Measurements from ENCODE around the gene L1CAM.
A peak's percentile ranks its signal among the peaks of the same experiment; 100 is the strongest.

The L1CAM gene

GRCh38 chrX:153901753-153902140, 15.8 kb upstream of the L1CAM start:
- ATAC-seq, result no peak
- H3K4me3 Mint-ChIP-seq, result peak overlapping the region; percentile 35
- H3K27ac Mint-ChIP-seq, result peak overlapping the region; percentile 89
- no peaks in the 10 kb centered on the region for H3K9me3 Mint-ChIP-seq
- peaks cover 52% of the 10 kb centered on the region for H3K4me1 Mint-ChIP-seq
- H3K36me3 Mint-ChIP-seq, result no peaks in the 10 kb centered on the region
- no peaks in the 10 kb centered on the region for H3K27me3 Mint-ChIP-seq

- Mint-ChIP-seq H3K27ac (peak overlapping the region; percentile 89), H3K27me3 (no peaks in the 10 kb centered on the region), H3K36me3 (no peaks in the 10 kb centered on the region), H3K4me3 (peak overlapping the region; percentile 35), H3K4me1 (peaks cover 49% of the 10 kb centered on the region), H3K9me3 (no peaks in the 10 kb centered on the region)
- ATAC-seq, result peak; percentile 91
These were observed 15.1 kb upstream of the L1CAM start for GRCh38 chrX:153900831-153901752.

DNA sequence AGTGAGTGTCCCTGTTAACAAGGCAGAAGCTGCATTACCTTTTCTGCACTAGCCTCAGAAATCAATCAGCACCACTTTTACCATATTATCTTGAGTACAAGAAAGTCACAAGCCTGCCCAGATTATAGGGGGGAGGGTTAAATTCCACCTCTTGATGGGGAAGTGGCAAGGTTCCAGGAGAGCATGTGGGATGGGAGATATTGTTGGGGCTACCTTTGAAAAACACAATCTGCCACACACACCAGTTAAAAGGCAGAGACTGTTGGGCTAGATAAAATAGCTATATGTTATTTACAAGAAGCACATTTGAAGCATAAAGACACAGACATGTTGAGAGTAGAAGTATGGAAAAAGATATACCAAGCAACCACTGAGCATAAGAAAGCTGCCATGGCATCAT, 11.9 kb upstream of the L1CAM start:
- Mint-ChIP-seq H3K27ac (no peak overlapping the region), H3K4me3 (no peak overlapping the region), H3K9me3 (no peaks in the 10 kb centered on the region), H3K4me1 (peaks cover 25% of the 10 kb centered on the region), H3K27me3 (no peaks in the 10 kb centered on the region), H3K36me3 (no peaks in the 10 kb centered on the region)
- ATAC-seq, result no peak

GRCh38 chrX:153889123-153889522, 3.1 kb upstream of the L1CAM start:
- H3K27ac Mint-ChIP-seq, result no peak overlapping the region
- peaks cover 12% of the 10 kb centered on the region for H3K4me1 Mint-ChIP-seq
- no peaks in the 10 kb centered on the region for H3K9me3 Mint-ChIP-seq
- no peaks in the 10 kb centered on the region for H3K36me3 Mint-ChIP-seq
- H3K4me3 Mint-ChIP-seq, result no peak overlapping the region
- no peak for ATAC-seq
- no peaks in the 10 kb centered on the region for H3K27me3 Mint-ChIP-seq

DNA sequence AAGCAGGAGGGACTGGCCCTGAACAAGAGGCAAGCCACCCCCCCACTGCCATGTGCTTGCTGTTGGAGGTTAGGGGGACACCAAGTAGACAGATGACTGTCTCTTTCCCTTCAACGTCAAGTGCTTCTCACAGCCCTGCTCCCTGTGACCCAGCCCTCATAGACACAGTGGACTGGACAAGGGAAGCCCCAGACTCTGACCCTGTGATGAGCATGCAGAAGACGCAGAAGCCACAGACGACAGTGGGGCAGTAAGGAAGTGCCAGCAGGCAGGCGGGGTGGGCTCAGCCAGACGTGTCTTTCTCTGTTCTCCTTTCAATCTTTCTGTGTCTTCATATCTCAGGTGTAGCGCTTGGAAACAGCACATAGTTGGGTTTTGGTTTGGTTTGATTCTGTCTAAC, 2.4 kb upstream of the L1CAM start:
- Mint-ChIP-seq H3K27me3 (no peaks in the 10 kb centered on the region), H3K36me3 (no peaks in the 10 kb centered on the region), H3K27ac (no peak overlapping the region), H3K9me3 (no peaks in the 10 kb centered on the region), H3K4me3 (no peak overlapping the region), H3K4me1 (peaks cover 12% of the 10 kb centered on the region)
- peak; percentile 93 for ATAC-seq

DNA sequence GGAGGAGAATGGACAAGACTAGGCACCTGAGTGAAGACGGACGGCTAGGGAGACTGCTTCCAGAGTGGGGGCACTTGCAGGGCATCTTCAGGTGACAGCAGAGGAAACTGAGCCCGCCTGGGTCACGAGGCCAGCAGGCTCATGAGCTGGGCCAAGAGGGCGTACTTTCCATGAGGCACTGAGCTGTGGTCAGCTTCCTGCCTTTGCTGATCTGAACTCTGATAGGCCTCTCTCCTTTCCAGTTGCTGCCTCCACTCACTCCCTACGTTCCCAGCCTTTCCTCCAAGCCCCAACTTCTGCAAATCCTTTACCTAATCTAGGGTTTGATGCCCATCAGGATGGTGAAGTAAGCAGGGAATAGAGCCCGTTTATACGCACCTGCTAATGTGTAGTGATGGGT, 1.4 kb upstream of the L1CAM start:
- ATAC-seq, result no peak
- Mint-ChIP-seq H3K4me1 (peaks cover 19% of the 10 kb centered on the region), H3K27me3 (no peaks in the 10 kb centered on the region), H3K9me3 (no peaks in the 10 kb centered on the region), H3K36me3 (no peaks in the 10 kb centered on the region), H3K27ac (no peak overlapping the region), H3K4me3 (no peak overlapping the region)

DNA sequence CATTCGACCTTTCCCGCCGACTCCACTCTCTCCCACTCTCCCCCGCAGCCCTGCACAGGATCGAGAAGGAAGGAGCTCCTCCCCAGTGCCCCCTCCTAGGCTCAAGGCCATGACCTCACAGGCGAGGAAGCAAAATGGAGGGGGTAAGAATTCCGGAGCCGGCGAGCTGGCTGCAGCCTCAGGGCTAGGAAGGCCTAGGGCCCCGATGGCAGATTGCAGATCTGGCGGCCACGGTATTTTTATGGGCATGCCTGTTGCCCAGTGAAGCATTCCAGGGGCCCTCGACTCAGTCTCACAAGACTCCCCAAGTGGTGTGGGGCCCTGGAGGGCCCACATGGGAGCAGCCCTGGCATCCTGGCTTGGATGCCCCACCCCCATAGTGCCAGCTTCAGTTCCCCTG, 942 bp upstream of the L1CAM start:
- Mint-ChIP-seq H3K4me1 (peaks cover 23% of the 10 kb centered on the region), H3K27me3 (no peaks in the 10 kb centered on the region), H3K9me3 (no peaks in the 10 kb centered on the region), H3K27ac (no peak overlapping the region), H3K4me3 (peak overlapping the region; percentile 55), H3K36me3 (no peaks in the 10 kb centered on the region)
- no peak for ATAC-seq

GRCh38 chrX:153885208-153885787, 675 bp downstream of the L1CAM start:
- H3K27me3 Mint-ChIP-seq, result no peaks in the 10 kb centered on the region
- H3K4me3 Mint-ChIP-seq, result peak overlapping the region; percentile 47
- no peaks in the 10 kb centered on the region for H3K9me3 Mint-ChIP-seq
- peaks cover 23% of the 10 kb centered on the region for H3K4me1 Mint-ChIP-seq
- H3K27ac Mint-ChIP-seq, result no peak overlapping the region
- ATAC-seq, result no peak
- H3K36me3 Mint-ChIP-seq, result no peaks in the 10 kb centered on the region

- Mint-ChIP-seq H3K36me3 (no peaks in the 10 kb centered on the region), H3K27ac (no peak overlapping the region), H3K27me3 (no peaks in the 10 kb centered on the region), H3K9me3 (no peaks in the 10 kb centered on the region), H3K4me1 (peaks cover 23% of the 10 kb centered on the region), H3K4me3 (no peak overlapping the region)
- ATAC-seq, result no peak
These were observed 1.4 kb downstream of the L1CAM start for GRCh38 chrX:153884590-153884989.

- no peak overlapping the region for H3K27ac Mint-ChIP-seq
- H3K9me3 Mint-ChIP-seq, result no peaks in the 10 kb centered on the region
- H3K4me3 Mint-ChIP-seq, result no peak overlapping the region
- H3K36me3 Mint-ChIP-seq, result no peaks in the 10 kb centered on the region
- peaks cover 27% of the 10 kb centered on the region for H3K4me1 Mint-ChIP-seq
- ATAC-seq, result no peak
- peaks cover 5% of the 10 kb centered on the region for H3K27me3 Mint-ChIP-seq
These were observed 1.8 kb downstream of the L1CAM start for GRCh38 chrX:153884136-153884535.

DNA sequence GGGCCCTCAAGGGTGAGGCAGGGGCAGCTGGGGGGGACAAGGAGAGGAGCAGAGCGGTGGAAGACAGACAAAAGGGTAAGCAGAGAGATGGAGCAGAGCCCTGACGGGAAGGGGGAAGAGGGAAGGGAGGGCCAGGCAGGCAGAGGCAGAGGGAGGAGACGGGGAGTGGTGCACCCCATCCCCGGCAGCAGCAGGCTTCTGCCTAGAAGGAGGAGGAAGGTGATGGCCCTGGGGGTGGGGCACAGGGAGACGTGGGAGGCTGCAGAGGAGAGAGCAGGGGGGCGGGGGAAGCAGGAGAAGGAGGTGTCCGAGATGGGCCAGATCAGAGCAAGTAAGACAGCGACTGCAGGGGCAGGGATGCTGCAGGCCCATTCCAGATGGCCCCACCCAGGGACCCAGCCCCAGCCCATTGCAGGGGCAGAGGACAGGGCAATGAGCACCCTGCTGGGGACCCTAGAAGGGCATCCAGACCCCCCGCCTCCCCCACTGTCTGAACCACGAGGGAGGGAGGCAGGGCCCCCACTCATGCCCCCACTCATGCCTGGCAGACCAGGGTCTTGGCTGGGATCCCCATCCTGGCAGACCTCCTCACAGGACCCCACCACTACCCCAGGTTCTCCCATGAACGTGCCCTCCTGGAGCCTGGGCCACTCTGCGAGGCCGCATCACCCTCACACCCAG, 2.7 kb downstream of the L1CAM start:
- Mint-ChIP-seq H3K4me3 (no peak overlapping the region), H3K27me3 (peaks cover 13% of the 10 kb centered on the region), H3K27ac (no peak overlapping the region), H3K9me3 (no peaks in the 10 kb centered on the region), H3K36me3 (no peaks in the 10 kb centered on the region), H3K4me1 (peaks cover 32% of the 10 kb centered on the region)
- ATAC-seq, result no peak

DNA sequence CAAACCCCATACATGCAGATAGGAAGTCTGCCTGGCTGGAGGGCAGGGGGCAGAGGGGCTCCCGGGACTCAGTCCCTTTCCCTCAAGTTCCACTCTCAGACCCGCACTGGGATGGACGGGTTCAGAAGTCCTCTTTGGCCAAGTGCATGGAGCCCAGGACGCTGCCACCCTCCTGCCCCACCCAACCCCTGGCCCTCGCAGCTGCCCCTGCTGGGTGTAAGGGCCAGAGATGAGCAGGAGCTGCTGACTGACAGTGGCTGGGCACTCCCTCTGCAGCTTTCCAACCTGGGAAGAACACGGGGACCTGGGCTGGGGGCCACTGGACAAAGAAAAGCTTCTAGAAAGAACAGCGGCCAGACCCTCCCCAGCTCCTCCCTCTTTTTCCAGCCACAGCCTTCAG, 3.4 kb downstream of the L1CAM start:
- no peak for ATAC-seq
- Mint-ChIP-seq H3K9me3 (no peaks in the 10 kb centered on the region), H3K4me3 (no peak overlapping the region), H3K27ac (no peak overlapping the region), H3K36me3 (no peaks in the 10 kb centered on the region), H3K4me1 (peaks cover 29% of the 10 kb centered on the region), H3K27me3 (peaks cover 17% of the 10 kb centered on the region)

- no peak for ATAC-seq
- no peaks in the 10 kb centered on the region for H3K36me3 Mint-ChIP-seq
- H3K27ac Mint-ChIP-seq, result no peak overlapping the region
- peaks cover 27% of the 10 kb centered on the region for H3K4me1 Mint-ChIP-seq
- H3K27me3 Mint-ChIP-seq, result peaks cover 17% of the 10 kb centered on the region
- H3K4me3 Mint-ChIP-seq, result no peak overlapping the region
- H3K9me3 Mint-ChIP-seq, result no peaks in the 10 kb centered on the region
These were observed 3.9 kb downstream of the L1CAM start for GRCh38 chrX:153882086-153882498.

GRCh38 chrX:153881281-153881680, 4.7 kb downstream of the L1CAM start:
- Mint-ChIP-seq H3K27me3 (peaks cover 21% of the 10 kb centered on the region), H3K4me1 (peaks cover 27% of the 10 kb centered on the region), H3K36me3 (no peaks in the 10 kb centered on the region), H3K27ac (no peak overlapping the region), H3K9me3 (no peaks in the 10 kb centered on the region), H3K4me3 (no peak overlapping the region)
- no peak for ATAC-seq

GRCh38 chrX:153880440-153880815, 5.5 kb downstream of the L1CAM start:
- H3K27me3 Mint-ChIP-seq, result peaks cover 27% of the 10 kb centered on the region
- no peaks in the 10 kb centered on the region for H3K36me3 Mint-ChIP-seq
- peaks cover 27% of the 10 kb centered on the region for H3K4me1 Mint-ChIP-seq
- no peak overlapping the region for H3K27ac Mint-ChIP-seq
- ATAC-seq, result no peak
- H3K9me3 Mint-ChIP-seq, result no peaks in the 10 kb centered on the region
- no peak overlapping the region for H3K4me3 Mint-ChIP-seq
